Activated naive CD8-positive, alpha-beta T cell treated with anti-CD3 and anti-CD28 coated beads for 36 hours (primary cell): ENCODE data around the gene TPCN1. TPM values are rescaled to one million over a fixed set of nuclear protein-coding genes. Genes with fewer than 3 reads are reported as not detected.
A peak's percentile ranks its signal among the peaks of the same experiment; 100 is the strongest.

Source experiments
- DNase-seq: peaks from one replicate; pipeline ENCODE4 v3.0.0; 2021
- H3K27ac Mint-ChIP-seq: one replicate; pipeline ENCODE4 v1.8.0; 2022; ENCODE audit warnings: mild to moderate bottlenecking, moderate library complexity, mixed read lengths
- H3K27me3 Mint-ChIP-seq: one replicate; pipeline ENCODE4 v1.8.0; 2022; ENCODE audit warnings: mild to moderate bottlenecking, mixed read lengths
- H3K36me3 Mint-ChIP-seq: one replicate; pipeline ENCODE4 v1.8.0; 2021; ENCODE audit warnings: mild to moderate bottlenecking, mixed read lengths
- H3K4me1 Mint-ChIP-seq: one replicate; pipeline ENCODE4 v1.8.0; 2021; ENCODE audit warnings: mixed read lengths
- H3K4me3 Mint-ChIP-seq: one replicate; pipeline ENCODE4 v1.8.0; 2022; ENCODE audit warnings: mild to moderate bottlenecking, moderate library complexity, mixed read lengths
- H3K9me3 Mint-ChIP-seq: one replicate; pipeline ENCODE4 v1.8.0; 2022; ENCODE audit warnings: mixed read lengths
- total RNA-seq, 2 experiments: library from RNA; stranded (reverse); gene quantifications; one replicate each; pipeline ENCODE4 v1.2.3, GENCODE V29; 2021

Gene TPCN1
- 10 to 100 TPM; 20.5 to 25.0 TPM for total RNA-seq

GRCh38 chr12:113221181-113221996 is at the start of gene TPCN1:
Gene TPCN1, plus strand, starts transcription at chr12:113221464. Its CDS starts 5,389 bp downstream, at chr12:113226853.
- Mint-ChIP-seq H3K36me3 (peaks cover 1% of the 10 kb centered on the region), H3K4me3 (peak within 1 kb of the TSS; percentile 97), H3K9me3 (no peaks in the 10 kb centered on the region), H3K4me1 (peaks cover 36% of the 10 kb centered on the region), H3K27me3 (peaks cover 10% of the 10 kb centered on the region), H3K27ac (peak within 1 kb of the TSS; percentile 96)
- DNase-seq, result peak; percentile 99

- no peak for DNase-seq
- Mint-ChIP-seq H3K27ac (no peak overlapping the region), H3K4me1 (no peaks in the 10 kb centered on the region), H3K36me3 (peaks cover 31% of the 10 kb centered on the region), H3K27me3 (no peaks in the 10 kb centered on the region), H3K4me3 (no peak overlapping the region), H3K9me3 (no peaks in the 10 kb centered on the region)
Observed at GRCh38 chr12:113171543-113171942, 49.7 kb upstream of the TPCN1 start.

GRCh38 chr12:113172185-113172584 is 49.1 kb upstream of the TPCN1 start:
- Mint-ChIP-seq H3K27ac (no peak overlapping the region), H3K36me3 (peaks cover 37% of the 10 kb centered on the region)
- DNase-seq, result no peak

GRCh38 chr12:113173081-113173698 is 48.1 kb upstream of the TPCN1 start:
- no peak for DNase-seq
- no peaks in the 10 kb centered on the region for H3K27me3 Mint-ChIP-seq
- no peak overlapping the region for H3K27ac Mint-ChIP-seq
- no peak overlapping the region for H3K4me3 Mint-ChIP-seq
- H3K4me1 Mint-ChIP-seq, result no peaks in the 10 kb centered on the region
- H3K9me3 Mint-ChIP-seq, result no peaks in the 10 kb centered on the region
- peaks cover 47% of the 10 kb centered on the region for H3K36me3 Mint-ChIP-seq

More at GRCh38 chr12:113172185-113172584, 49.1 kb upstream of the TPCN1 start:
- Mint-ChIP-seq H3K27me3 (no peaks in the 10 kb centered on the region), H3K4me1 (no peaks in the 10 kb centered on the region), H3K4me3 (no peak overlapping the region), H3K9me3 (no peaks in the 10 kb centered on the region)

GRCh38 chr12:113174461-113175384 is 46.5 kb upstream of the TPCN1 start:
- H3K27me3 Mint-ChIP-seq, result no peaks in the 10 kb centered on the region

GRCh38 chr12:113179023-113179422 is 42.2 kb upstream of the TPCN1 start:
- DNase-seq, result no peak
- H3K27me3 Mint-ChIP-seq, result no peaks in the 10 kb centered on the region
- no peaks in the 10 kb centered on the region for H3K9me3 Mint-ChIP-seq
- peaks cover 19% of the 10 kb centered on the region for H3K4me1 Mint-ChIP-seq
- H3K4me3 Mint-ChIP-seq, result no peak overlapping the region
- H3K27ac Mint-ChIP-seq, result no peak overlapping the region
- peaks cover 49% of the 10 kb centered on the region for H3K36me3 Mint-ChIP-seq

More at GRCh38 chr12:113174461-113175384, 46.5 kb upstream of the TPCN1 start:
- Mint-ChIP-seq H3K27ac (no peak overlapping the region), H3K4me3 (no peak overlapping the region), H3K9me3 (no peaks in the 10 kb centered on the region), H3K36me3 (peaks cover 53% of the 10 kb centered on the region), H3K4me1 (no peaks in the 10 kb centered on the region)
- peak; percentile 72 for DNase-seq

- H3K27me3 Mint-ChIP-seq, result no peaks in the 10 kb centered on the region
- H3K4me3 Mint-ChIP-seq, result no peak overlapping the region
- no peaks in the 10 kb centered on the region for H3K9me3 Mint-ChIP-seq
- no peak for DNase-seq
- no peak overlapping the region for H3K27ac Mint-ChIP-seq
- H3K4me1 Mint-ChIP-seq, result peaks cover 19% of the 10 kb centered on the region
- H3K36me3 Mint-ChIP-seq, result peaks cover 43% of the 10 kb centered on the region
Observed at GRCh38 chr12:113180333-113180732, 40.9 kb upstream of the TPCN1 start.

- Mint-ChIP-seq H3K9me3 (no peaks in the 10 kb centered on the region), H3K4me1 (peaks cover 29% of the 10 kb centered on the region), H3K4me3 (no peak overlapping the region), H3K36me3 (peaks cover 40% of the 10 kb centered on the region), H3K27ac (no peak overlapping the region), H3K27me3 (no peaks in the 10 kb centered on the region)
- DNase-seq, result no peak
Observed at GRCh38 chr12:113181975-113182374, 39.3 kb upstream of the TPCN1 start.

- no peak overlapping the region for H3K27ac Mint-ChIP-seq
- H3K27me3 Mint-ChIP-seq, result no peaks in the 10 kb centered on the region
- H3K4me1 Mint-ChIP-seq, result peaks cover 35% of the 10 kb centered on the region
- peak overlapping the region; percentile 95 for H3K4me3 Mint-ChIP-seq
- no peak for DNase-seq
- H3K9me3 Mint-ChIP-seq, result no peaks in the 10 kb centered on the region
- H3K36me3 Mint-ChIP-seq, result peaks cover 34% of the 10 kb centered on the region
Observed at GRCh38 chr12:113183030-113183589, 38.2 kb upstream of the TPCN1 start.

GRCh38 chr12:113184098-113184899 is 37.0 kb upstream of the TPCN1 start:
- no peak for DNase-seq
- peak overlapping the region; percentile 97 for H3K27ac Mint-ChIP-seq
- H3K4me1 Mint-ChIP-seq, result peaks cover 37% of the 10 kb centered on the region
- peak overlapping the region; percentile 95 for H3K4me3 Mint-ChIP-seq
- no peaks in the 10 kb centered on the region for H3K27me3 Mint-ChIP-seq
- H3K36me3 Mint-ChIP-seq, result peaks cover 27% of the 10 kb centered on the region
- H3K9me3 Mint-ChIP-seq, result no peaks in the 10 kb centered on the region

GRCh38 chr12:113184900-113185179 is 36.4 kb upstream of the TPCN1 start:
- Mint-ChIP-seq H3K36me3 (peaks cover 28% of the 10 kb centered on the region), H3K27me3 (no peaks in the 10 kb centered on the region), H3K27ac (peak overlapping the region; percentile 97), H3K4me3 (peak overlapping the region; percentile 95), H3K4me1 (peaks cover 38% of the 10 kb centered on the region), H3K9me3 (no peaks in the 10 kb centered on the region)
- peak; percentile 90 for DNase-seq

GRCh38 chr12:113185180-113186032 is 35.9 kb upstream of the TPCN1 start, which contains the start of the genes DDX54 and RITA1:
Gene DDX54, minus strand, starts transcription at chr12:113185478. Its CDS starts 27 bp downstream, at chr12:113185451.
Gene RITA1, plus strand, starts transcription at chr12:113185721. Its CDS starts 1,026 bp downstream, at chr12:113186747.
- Mint-ChIP-seq H3K9me3 (no peaks in the 10 kb centered on the region), H3K27me3 (no peaks in the 10 kb centered on the region), H3K4me1 (peaks cover 39% of the 10 kb centered on the region), H3K36me3 (peaks cover 28% of the 10 kb centered on the region), H3K4me3 (peak within 1 kb of the TSS; percentile 95), H3K27ac (peak within 1 kb of the TSS; percentile 97)
- DNase-seq, result peak; percentile 79

- Mint-ChIP-seq H3K27ac (peak overlapping the region; percentile 97), H3K4me3 (peak overlapping the region; percentile 95), H3K9me3 (no peaks in the 10 kb centered on the region), H3K36me3 (peaks cover 22% of the 10 kb centered on the region), H3K4me1 (peaks cover 40% of the 10 kb centered on the region), H3K27me3 (no peaks in the 10 kb centered on the region)
- DNase-seq, result no peak
Observed at GRCh38 chr12:113186033-113186365, 35.3 kb upstream of the TPCN1 start.
